ENCODE results near the gene HSDL1. TPM values are rescaled to one million over a fixed set of nuclear protein-coding genes. Genes with fewer than 3 reads are reported as not detected.

The HSDL1 gene
- total and polyA plus RNA-seq, 2 of the 8 experiments (the other 6 are each of a cell fraction or from before 2014, with no cell fraction given), result 25.0 to 55.7 TPM

GRCh38 chr16:84186685-84187437 lies 41.9 kb upstream of the HSDL1 start, which contains the start of gene TAF1C:
TSS of gene TAF1C (minus strand) at chr16:84187057. CDS start at chr16:84184988, 2,069 bp downstream.
- Histone ChIP-seq H3K4me3 (ENCODE audit: extremely low read depth in 1 of 4, insufficient read depth in 2 of 4, low read depth in 3 of 4, low read length in 4 of 4) (peak within 1 kb of the TSS; percentile 81 to 96 (median 94)), H4K91ac (replicated peaks; ENCODE audit: insufficient read length, low read length) (peak within 1 kb of the TSS; percentile 44), H3K14ac (ENCODE audit: insufficient read length) (no peak within 1 kb of the TSS), H4K8ac (ENCODE audit: extremely low read depth, insufficient read depth, low read length) (peak within 1 kb of the TSS; percentile 98), H2BK20ac (ENCODE audit: low read length) (no peak within 1 kb of the TSS), H3K27ac (ENCODE audit: low read depth, low read length) (peak within 1 kb of the TSS; percentile 29; the same call in 1 of the 2 replicates), H2AK5ac (ENCODE audit: low read depth, low read length) (no peak within 1 kb of the TSS), H3K79me2 (ENCODE audit: control insufficient read depth in 1 of 2, insufficient read depth in 2 of 2, low read length in 2 of 2) (peaks cover 0 to 29% of the 10 kb centered on the region in 2 experiments; a peak in 2 of 4 replicates), H4K5ac (ENCODE audit: insufficient read length, low read depth, low read length) (peak within 1 kb of the TSS; percentile 86), H2BK5ac (ENCODE audit: low read depth, low read length) (peak within 1 kb of the TSS; percentile 92), H3K23ac (ENCODE audit: insufficient read length) (no peak within 1 kb of the TSS), H3K23me2 (ENCODE audit: low read depth, low read length) (peaks cover 4% of the 10 kb centered on the region; the same call in 1 of the 2 replicates), H3K4ac (replicated peaks; ENCODE audit: insufficient read length, low read depth, low read length) (peak within 1 kb of the TSS; percentile 87), H3K4me1 (replicated peaks in 1 of 4; ENCODE audit: control insufficient read depth in 3 of 4, insufficient read depth in 4 of 4, low read length in 3 of 4) (peaks cover 0 to 2% (median 0%) of the 10 kb centered on the region in 4 experiments; a peak in 3 of 7 replicates), H2AFZ (ENCODE audit: low read length) (peak within 1 kb of the TSS; percentile 93), H2BK15ac (ENCODE audit: low read length) (peak within 1 kb of the TSS; percentile 72; the same call in 1 of the 2 replicates), H3K4me2 (ENCODE audit: insufficient read depth in 1 of 2, low read depth in 2 of 2, low read length in 2 of 2) (peak within 1 kb of the TSS; percentile 77 to 83), H3K27me3 (replicated peaks in 1 of 4; ENCODE audit: control insufficient read depth in 3 of 4, extremely low read depth in 1 of 4, insufficient read depth in 3 of 4, low read length in 3 of 4) (no peaks in the 10 kb centered on the region), H3K56ac (replicated peaks; ENCODE audit: insufficient read length, low read depth, low read length) (peak within 1 kb of the TSS; percentile 62), H2BK120ac (replicated peaks; ENCODE audit: low read depth, low read length) (no peak within 1 kb of the TSS), H3K18ac (ENCODE audit: extremely low read depth, low read length) (peak within 1 kb of the TSS; percentile 78), H3K9me3 (ENCODE audit: insufficient read depth in 2 of 2, low read depth in 1 of 2, low read length in 1 of 2) (no peaks in the 10 kb centered on the region; a peak in 1 of 4 replicates), H3K79me1 (ENCODE audit: low read depth, low read length) (peaks cover 12% of the 10 kb centered on the region), H2BK12ac (ENCODE audit: low read depth, low read length) (no peak within 1 kb of the TSS; the same call in 1 of the 2 replicates), H3K9ac (replicated peaks in 1 of 4; ENCODE audit: extremely low read depth in 1 of 4, low read depth in 3 of 4, low read length in 3 of 4) (peak within 1 kb of the TSS in 3 of 4 experiments; percentile 70 to 89 (median 88); a peak in 6 of 7 replicates), H4K20me1 (replicated peaks in 1 of 2; ENCODE audit: control insufficient read depth in 1 of 2, insufficient read depth in 2 of 2, low read length in 2 of 2) (peaks cover 9 to 10% of the 10 kb centered on the region in 2 experiments), H3K36me3 (ENCODE audit: control insufficient read depth in 2 of 4, insufficient read depth in 4 of 4, low read length in 3 of 4) (peaks cover 4 to 23% (median 16%) of the 10 kb centered on the region in 4 experiments)
- no peak for FAIRE-seq
- ChIA-PET CTCF (ENCODE audit: partially characterized antibody) (interaction anchor here (0.6 to 6.9 kb wide), 24 partner anchors 8 to 299 kb away, joined by 3 to 54 read pairs (median 4); partner anchors contain the start of genes KCNG4 and MBTPS1), POLR2A (ENCODE audit: partially characterized antibody) (interaction anchor here (0.8 to 1.4 kb wide), 3 partner anchors 9 to 70 kb away, joined by 3 to 6 read pairs (median 5); partner anchors contain the start of gene MBTPS1)
- WGBS, 2 experiments (ENCODE audit: extremely low coverage in 1 of 2, insufficient coverage in 1 of 2, insufficient read length in 1 of 2, insufficient replicate concordance in 2 of 2, low coverage in 1 of 2, low lambda C conversion rate in 2 of 2, missing lambda C conversion rate in 1 of 2), result 3% methylated on average over 53 of the region's 55 CpGs; no CpG with 5 or more reads in 1 of the 2 experiments
- peak; percentile 85 to 93 for DNase-seq (ENCODE audit: low read depth in 1 of 2, low spot score in 2 of 2)
- TF ChIP-seq ASH2L (IDR thresholded peaks at IDR 0.05; ENCODE audit: low read length) (peak; percentile 98), TAF1 (IDR thresholded peaks at IDR 0.05; ENCODE audit: low read depth, low read length) (0 out of 2 replicates have a peak, but pooled peaks have one; percentile 49)
